Activated CD4-positive, alpha-beta T cell treated with anti-CD3 and anti-CD28 coated beads for 48 hours (primary cell): Measurements from ENCODE around the gene COL10A1.

Source experiments
- DNase-seq: peaks from one replicate; pipeline ENCODE4 v3.0.0-alpha.2; 2020

Gene COL10A1

DNA sequence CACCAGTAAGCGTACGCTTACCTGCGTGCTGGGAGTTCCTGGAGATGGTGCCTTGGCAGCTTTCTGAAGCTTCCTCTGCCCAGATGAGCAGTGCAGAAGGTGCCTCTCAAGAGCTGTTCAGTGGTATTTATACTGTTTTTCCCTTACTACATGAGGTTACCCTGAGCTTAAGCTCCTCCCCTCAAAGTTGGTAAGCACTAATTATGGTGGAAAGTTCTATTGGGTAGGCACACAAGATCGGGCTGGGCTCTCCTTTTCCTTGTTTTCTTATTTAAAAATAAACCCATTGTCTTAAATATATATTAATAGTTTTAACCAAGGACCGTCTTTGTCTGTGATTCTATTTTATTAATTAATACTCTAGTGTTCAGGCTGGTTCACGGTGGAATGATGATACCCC lies at the start of gene COL10A1:
Gene COL10A1, minus strand, starts transcription at position 101 of the 400 bp plus-strand sequence. CDS start 640 bp downstream, outside the sequence.
- no peak for DNase-seq

- DNase-seq: no peak
Measured at GRCh38 chr6:116175344-116175743, 49.4 kb upstream of the COL10A1 start.

DNA sequence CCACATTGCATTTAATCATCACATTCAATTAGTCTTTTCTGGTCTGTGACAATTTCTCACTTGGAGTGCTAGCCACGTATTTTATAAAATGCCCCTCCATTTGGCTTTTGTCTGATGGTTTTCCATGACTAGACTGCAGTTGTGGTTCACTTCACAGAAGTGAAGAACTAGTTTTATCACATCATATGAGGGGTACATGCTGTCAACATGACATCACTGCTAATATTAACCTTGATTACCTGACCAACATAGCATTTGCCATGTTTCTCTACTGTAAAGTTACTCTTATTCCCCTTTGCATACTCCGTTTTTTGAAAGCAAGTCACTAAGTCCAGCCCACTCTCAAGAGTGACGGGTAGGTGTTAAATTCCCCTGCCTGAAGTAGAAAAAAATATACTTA lies 48.0 kb upstream of the COL10A1 start:
- DNase-seq: no peak

- DNase-seq: no peak
Measured at GRCh38 chr6:116170358-116171057, 44.6 kb upstream of the COL10A1 start.

GRCh38 chr6:116169880-116170279 lies 43.9 kb upstream of the COL10A1 start:
- DNase-seq: no peak

GRCh38 chr6:116168148-116168547 lies 42.2 kb upstream of the COL10A1 start:
- DNase-seq: no peak

DNA sequence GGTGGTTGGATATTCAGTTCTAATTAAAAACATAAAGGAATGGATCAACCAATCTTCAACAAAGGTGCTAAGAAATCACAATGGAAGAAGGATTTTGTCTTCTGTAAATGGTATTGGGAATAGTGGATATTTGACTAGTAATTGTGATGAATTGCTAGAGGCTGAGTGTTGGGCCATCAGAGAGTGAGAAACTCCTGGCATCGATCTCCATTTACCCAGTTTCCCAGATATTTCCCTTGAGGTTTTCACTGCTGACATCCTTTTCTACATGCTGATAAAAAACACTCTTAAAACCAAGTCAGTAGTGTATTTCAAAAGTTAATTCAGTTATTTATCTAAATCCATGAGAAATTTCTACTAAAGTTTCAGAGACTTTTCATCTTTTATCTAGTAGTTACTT lies 40.4 kb upstream of the COL10A1 start:
- DNase-seq: no peak

GRCh38 chr6:116165596-116165995 lies 39.7 kb upstream of the COL10A1 start:
- no peak for DNase-seq

- no peak for DNase-seq
Measured at GRCh38 chr6:116159782-116160524, 34.0 kb upstream of the COL10A1 start.

DNA sequence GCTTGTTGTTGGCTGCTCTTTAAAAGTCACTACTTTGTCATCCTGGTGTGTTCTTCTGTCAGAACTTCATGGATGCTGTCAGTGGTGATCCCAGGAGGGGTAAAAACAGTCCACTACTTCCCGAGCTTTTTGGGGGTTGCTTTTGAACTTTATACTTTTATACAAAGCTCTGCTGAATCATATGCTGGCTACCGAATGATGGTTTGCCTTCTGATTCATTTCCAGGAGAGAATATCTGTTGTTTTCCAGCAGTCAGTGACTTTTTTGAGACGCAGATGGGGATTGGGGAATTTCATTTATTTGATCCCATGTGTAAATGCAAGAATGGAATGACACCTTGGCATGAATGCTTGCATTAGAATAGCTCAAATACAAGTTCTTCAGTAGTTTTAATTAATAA lies 32.7 kb upstream of the COL10A1 start:
- no peak for DNase-seq

DNA sequence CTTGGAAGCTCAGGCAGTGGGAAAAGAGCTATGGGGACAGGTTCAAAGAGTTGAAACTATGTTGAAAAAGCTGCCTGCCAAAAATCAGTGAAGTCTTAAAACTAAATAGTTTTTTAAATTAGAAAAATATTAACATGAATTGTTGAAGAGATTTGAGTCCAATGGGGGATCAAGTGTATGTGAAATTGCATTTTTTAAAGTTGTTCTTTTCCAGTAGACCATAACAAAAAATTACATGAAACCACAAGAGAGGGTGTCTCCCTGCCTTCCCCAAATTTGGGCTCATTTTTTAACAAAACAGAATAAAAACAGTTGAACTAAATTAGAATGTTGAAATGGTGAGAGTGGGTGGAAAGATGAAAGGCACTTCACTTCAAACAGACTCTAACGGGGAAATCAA lies 31.5 kb upstream of the COL10A1 start:
- DNase-seq: no peak

DNA sequence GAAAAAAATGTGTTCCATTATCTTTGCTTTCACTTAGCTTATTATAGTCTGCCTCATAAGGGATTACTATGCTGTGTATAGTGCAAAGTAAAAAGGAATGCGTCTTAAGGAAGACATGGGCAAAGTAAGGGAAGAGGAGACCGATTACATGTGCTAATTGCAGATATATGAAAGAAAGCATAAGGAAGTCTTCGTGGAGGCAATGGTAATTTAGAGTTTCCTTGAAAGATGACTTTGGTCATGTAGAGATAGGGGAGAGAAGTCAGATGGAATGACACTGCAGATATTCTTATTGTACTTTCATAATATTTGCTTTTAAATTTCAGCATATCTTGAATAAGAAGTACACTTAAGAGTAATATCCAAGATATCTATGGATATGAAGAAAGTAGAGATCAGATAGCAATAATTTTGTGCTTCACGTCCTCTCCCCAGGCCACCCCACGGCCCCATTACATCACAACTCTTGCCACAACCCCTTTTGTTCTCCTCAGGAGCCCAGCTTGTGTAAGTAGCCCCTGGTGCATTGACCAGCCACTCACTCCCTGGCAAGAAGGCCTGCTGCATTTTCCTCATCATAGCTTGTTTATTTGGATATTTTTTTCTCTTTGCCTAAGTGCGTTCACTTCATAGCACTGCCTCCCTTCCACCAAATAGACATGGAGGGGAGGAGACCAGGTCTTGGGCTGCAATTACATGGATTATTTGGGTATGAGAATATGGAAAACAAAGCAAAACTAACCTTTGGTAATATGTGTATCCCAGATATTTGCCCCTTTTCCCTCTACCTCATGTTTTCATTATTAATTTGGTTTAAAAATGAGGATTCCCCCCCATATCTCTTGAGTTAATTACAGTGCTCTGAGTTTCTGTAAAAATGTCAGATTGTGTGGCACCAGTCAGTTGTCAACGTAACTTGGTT lies 30.7 kb upstream of the COL10A1 start:
- DNase-seq: no peak

GRCh38 chr6:116154887-116155286 lies 29.0 kb upstream of the COL10A1 start:
- no peak for DNase-seq

- DNase-seq: no peak
Measured at GRCh38 chr6:116152620-116153019, 26.7 kb upstream of the COL10A1 start.

DNA sequence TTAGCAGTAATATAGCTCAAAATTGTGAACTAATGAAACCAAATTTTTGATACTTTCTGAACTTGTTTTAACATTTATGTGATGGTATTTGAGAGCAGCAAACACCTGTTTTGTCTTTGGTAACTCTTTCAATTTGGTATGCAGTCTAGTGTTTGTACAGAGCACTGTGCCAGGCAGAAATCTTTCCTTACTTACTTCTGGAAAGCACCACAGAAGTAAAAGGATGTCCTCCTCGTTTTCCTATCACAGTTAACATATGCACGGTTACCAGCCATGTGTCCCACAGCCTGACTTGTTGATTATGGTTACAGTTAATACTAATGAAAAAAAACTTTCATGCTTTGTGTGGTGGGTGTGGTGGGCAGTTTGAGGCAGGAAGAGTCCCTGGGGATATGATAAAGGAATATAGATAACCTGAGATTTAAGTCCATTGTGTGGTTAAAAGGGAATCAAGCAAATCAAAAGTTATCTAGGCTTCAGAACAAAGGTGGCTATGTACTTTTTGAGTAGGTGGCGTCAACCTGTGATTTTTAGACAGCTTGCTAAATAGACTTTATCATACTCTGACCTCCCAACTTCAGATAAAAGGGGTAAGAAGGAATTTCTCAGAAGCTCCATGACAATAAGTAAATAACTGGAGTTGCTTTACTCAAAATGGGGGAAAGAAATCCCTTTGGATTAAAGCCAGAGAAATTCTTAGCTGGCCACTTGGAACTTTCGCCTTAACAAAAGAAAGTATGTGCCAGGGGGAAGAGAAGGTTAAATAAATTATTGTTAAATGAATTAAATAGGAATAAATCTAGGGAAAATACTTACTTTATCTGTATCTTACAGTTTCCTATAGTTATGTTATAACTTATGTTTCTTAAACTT lies 20.1 kb upstream of the COL10A1 start:
- DNase-seq: no peak

- DNase-seq: no peak
Measured at GRCh38 chr6:116144605-116145004, 18.7 kb upstream of the COL10A1 start.

- DNase-seq: no peak
Measured at GRCh38 chr6:116139917-116140316, 14.0 kb upstream of the COL10A1 start.

DNA sequence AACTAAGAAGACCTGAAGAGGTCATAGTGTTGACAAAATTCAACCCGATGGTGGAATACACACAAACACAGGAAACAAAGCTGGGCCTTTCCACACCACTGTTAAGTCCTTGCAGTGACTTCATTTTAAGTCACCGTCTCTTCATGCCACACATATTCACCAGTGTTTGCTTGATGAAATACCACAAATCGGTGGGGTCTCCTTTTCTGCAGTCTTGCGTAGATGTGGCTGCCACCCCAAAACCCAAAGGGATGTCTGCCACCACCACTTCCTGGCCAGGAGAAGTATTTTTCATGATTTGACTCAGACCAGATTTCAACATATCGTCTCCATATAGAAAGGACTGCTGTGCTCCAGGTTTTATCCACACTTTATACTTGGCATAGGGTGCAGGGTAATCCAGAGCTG lies 11.0 kb upstream of the COL10A1 start:
- no peak for DNase-seq

- no peak for DNase-seq
Measured at GRCh38 chr6:116136373-116136772, 10.4 kb upstream of the COL10A1 start.

DNA sequence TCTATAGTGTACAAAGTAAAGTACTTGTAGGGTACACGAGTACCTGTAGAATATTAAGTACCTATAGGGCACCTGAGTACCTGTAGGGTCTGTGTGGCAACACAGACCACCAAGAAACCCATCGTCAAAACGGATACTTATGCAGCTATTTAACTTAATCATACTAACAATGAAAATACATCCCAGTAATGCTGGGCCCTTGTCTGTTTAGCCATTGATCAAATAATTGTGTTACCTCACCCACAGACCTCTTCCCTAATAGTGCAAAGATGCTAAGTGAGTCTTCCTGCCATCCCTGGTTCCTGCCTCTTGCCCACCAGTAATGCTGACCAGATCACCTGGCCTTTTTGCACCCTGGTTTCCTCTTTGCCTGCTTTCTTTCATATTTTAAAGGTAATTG lies 7.5 kb upstream of the COL10A1 start:
- DNase-seq: no peak

DNA sequence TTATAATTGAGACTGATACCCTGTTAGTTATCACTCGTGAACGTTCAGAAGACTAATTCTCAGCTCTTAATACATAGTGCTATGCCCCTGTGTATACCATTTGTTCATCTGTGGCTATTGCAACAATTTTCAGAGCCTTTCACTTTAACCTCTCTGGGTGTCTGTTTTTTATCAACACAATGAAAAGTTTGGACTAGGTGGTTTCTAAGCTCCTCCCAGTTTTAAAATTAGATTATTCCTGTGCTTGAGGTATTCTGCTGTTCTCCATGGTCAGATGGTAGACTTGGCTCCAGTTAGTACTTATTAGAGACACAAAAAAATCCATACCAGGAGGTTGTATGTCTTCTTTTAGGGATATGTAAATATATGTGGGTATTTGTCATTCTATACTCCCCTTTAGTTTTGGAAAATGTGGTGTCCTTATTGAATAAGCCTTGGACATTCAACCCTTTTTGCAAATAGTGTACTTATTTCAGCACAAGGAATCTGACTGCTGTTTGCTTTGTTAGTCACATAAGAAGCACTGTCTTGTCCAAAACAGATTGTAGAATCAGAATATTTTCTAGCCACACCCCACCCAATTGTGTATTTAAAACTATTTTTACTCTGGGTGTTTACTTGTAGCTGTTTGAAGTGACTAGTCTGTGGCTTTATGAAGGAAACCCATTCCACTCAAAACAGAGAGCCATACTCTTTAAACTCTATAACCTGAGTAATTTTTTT lies 2.0 kb upstream of the COL10A1 start:
- DNase-seq: no peak

DNA sequence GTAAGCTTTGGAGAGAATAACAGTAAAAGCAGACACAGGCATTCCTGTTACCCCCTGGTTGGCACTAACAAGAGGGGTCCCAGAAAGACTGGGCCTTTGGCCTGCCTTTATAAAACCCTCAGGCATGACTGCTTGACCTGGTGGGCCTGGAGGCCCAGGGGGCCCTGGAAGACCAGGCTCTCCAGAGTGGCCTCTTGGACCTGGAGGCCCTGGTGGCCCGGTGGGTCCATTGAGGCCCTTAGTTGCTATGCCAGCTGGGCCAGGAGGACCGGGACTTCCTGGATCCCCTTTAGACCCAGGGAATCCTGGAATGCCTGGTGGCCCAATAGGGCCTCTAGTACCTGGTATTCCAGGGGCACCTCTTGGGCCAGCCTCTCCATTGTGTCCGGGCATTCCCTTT lies 5.5 kb downstream of the COL10A1 start:
- DNase-seq: no peak
